ENCODE results near the gene NDN.

NDN gene

DNA sequence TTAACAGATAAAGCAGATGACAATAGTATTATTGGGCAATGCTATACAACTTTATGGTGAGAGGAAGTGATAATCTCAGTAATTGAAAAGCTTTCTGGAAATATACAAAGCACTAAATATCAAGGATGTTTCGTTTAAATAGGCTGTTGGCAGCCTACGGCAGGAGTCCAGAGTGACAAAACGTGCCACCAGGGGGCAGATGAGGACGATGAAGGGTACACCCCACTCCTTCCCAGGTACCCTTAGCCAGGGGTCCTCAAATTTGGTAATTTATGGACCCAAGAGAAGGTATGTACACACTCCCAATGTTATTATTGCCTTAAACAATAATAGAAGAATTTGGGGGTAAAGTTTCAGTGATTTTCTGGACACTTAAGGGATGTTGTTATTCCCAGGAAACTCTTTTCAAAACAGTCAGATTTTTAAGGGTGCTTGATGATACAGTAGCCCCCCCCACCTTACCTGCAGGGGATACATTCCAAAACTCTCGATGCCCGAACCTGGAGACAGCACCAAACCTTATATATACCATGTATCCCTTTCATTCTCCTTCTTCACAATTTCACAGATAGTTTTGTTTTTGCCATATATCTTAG lies 38.1 kb downstream of the NDN start:
- Histone ChIP-seq H3K36me3 (ENCODE audit: insufficient read depth) (no peaks in the 10 kb centered on the region), H3K4me1 (ENCODE audit: low read depth, poor library complexity, severe bottlenecking) (no peaks in the 10 kb centered on the region), H3K4me3 (IDR thresholded peaks at IDR 0.05; ENCODE audit: insufficient read depth, low read depth, low read length) (no peak overlapping the region), H3K9ac (no peak overlapping the region), H3K4me2 (no peak overlapping the region), H3K27me3 (ENCODE audit: insufficient read depth, low read depth) (no peaks in the 10 kb centered on the region), H3K79me2 (ENCODE audit: insufficient read depth, low read depth) (no peaks in the 10 kb centered on the region), H2AFZ (ENCODE audit: low read depth) (no peak overlapping the region), H4K20me1 (ENCODE audit: insufficient read depth) (no peaks in the 10 kb centered on the region), H3K27ac (no peak overlapping the region)
- TF ChIP-seq, protein P1, sequence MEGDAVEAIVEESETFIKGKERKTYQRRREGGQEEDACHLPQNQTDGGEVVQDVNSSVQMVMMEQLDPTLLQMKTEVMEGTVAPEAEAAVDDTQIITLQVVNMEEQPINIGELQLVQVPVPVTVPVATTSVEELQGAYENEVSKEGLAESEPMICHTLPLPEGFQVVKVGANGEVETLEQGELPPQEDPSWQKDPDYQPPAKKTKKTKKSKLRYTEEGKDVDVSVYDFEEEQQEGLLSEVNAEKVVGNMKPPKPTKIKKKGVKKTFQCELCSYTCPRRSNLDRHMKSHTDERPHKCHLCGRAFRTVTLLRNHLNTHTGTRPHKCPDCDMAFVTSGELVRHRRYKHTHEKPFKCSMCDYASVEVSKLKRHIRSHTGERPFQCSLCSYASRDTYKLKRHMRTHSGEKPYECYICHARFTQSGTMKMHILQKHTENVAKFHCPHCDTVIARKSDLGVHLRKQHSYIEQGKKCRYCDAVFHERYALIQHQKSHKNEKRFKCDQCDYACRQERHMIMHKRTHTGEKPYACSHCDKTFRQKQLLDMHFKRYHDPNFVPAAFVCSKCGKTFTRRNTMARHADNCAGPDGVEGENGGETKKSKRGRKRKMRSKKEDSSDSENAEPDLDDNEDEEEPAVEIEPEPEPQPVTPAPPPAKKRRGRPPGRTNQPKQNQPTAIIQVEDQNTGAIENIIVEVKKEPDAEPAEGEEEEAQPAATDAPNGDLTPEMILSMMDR (conservative IDR thresholded peaks at IDR 0.05; ENCODE audit: low read depth, low read length), result peak; percentile 62

DNA sequence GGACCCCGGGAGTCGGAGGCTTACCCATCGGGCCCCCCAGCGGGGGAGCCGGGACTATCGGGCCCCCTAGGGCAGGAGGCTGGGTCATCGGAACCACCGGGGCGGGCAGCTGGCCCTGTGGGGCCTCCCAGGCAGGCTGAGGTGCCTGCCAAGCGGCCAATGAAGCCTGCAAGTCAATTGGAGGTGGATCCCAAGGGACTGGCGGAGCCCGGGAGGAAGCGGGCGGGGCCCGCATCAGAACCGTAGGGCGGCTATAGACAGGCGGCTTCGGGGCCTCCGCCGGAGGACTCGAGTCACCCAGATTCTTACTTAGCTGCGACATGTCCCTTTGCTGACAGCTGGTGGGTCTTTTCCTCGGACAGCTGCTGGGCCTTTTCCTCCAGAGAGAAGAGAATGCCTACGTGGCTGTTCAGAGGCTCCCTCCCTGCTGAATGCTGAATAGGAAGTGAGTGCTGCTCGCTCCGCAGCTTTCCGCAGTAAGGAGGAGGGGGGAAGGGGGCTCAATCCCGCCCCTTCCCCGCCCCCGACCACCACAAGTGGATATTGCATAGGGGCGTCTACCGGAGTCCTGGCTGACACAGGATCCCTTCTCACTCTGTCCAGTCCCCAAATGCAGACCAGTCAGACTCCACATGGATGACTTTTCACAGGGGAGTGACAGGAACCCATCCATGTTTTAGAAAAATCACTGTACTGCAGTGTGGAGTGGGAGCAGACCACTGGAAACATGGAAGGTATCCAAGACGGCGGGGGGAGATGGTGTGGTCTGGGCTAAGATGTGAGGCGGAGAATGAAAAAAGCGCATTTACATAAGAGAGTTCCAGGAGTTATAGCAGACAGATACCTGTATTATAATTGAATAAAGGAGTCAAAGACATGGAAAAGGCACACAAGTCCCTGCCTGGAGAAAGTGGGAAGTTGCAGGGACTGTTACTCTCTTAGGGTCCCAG lies 39.4 kb downstream of the NDN start, which contains the start of gene MAGEL2:
Gene MAGEL2, minus strand, starts transcription at position 447 of the 950 bp plus-strand sequence. Its CDS starts 125 bp downstream, at position 322.
- Histone ChIP-seq H3K27me3 (ENCODE audit: insufficient read depth, low read depth) (no peaks in the 10 kb centered on the region), H3K4me1 (ENCODE audit: low read depth, poor library complexity, severe bottlenecking) (no peaks in the 10 kb centered on the region), H4K20me1 (ENCODE audit: insufficient read depth) (no peaks in the 10 kb centered on the region), H3K4me3 (IDR thresholded peaks at IDR 0.05; ENCODE audit: insufficient read depth, low read depth, low read length) (no peak within 1 kb of the TSS), H3K79me2 (ENCODE audit: insufficient read depth, low read depth) (no peaks in the 10 kb centered on the region), H3K4me2 (no peak within 1 kb of the TSS), H2AFZ (ENCODE audit: low read depth) (no peak within 1 kb of the TSS), H3K27ac (no peak within 1 kb of the TSS), H3K9ac (no peak within 1 kb of the TSS), H3K36me3 (ENCODE audit: insufficient read depth) (no peaks in the 10 kb centered on the region)
- TF ChIP-seq, protein P1 (conservative IDR thresholded peaks at IDR 0.05; ENCODE audit: low read depth, low read length), result no peak

DNA sequence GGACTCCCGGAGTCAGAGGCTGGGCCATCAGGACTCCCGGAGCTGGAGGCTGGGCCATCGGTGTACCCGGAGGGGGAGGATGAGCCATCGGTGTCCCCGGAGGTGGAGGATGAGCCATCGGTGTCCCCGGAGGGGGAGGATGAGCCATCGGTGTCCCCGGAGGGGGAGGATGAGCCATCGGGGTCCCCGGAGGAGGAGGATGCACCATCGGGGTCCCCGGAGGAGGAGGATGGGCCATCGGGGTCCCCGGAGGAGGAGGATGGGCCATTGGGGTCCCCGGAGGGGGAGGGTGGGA lies 40.2 kb downstream of the NDN start:
- Histone ChIP-seq H3K36me3 (ENCODE audit: insufficient read depth) (no peaks in the 10 kb centered on the region), H3K27me3 (ENCODE audit: insufficient read depth, low read depth) (no peaks in the 10 kb centered on the region), H3K4me3 (IDR thresholded peaks at IDR 0.05; ENCODE audit: insufficient read depth, low read depth, low read length) (no peak overlapping the region), H3K27ac (no peak overlapping the region), H3K4me2 (no peak overlapping the region), H3K9ac (no peak overlapping the region), H2AFZ (ENCODE audit: low read depth) (no peak overlapping the region), H3K79me2 (ENCODE audit: insufficient read depth, low read depth) (no peaks in the 10 kb centered on the region), H4K20me1 (ENCODE audit: insufficient read depth) (no peaks in the 10 kb centered on the region), H3K4me1 (ENCODE audit: low read depth, poor library complexity, severe bottlenecking) (no peaks in the 10 kb centered on the region)
- TF ChIP-seq, protein P1 (conservative IDR thresholded peaks at IDR 0.05; ENCODE audit: low read depth, low read length), result no peak

DNA sequence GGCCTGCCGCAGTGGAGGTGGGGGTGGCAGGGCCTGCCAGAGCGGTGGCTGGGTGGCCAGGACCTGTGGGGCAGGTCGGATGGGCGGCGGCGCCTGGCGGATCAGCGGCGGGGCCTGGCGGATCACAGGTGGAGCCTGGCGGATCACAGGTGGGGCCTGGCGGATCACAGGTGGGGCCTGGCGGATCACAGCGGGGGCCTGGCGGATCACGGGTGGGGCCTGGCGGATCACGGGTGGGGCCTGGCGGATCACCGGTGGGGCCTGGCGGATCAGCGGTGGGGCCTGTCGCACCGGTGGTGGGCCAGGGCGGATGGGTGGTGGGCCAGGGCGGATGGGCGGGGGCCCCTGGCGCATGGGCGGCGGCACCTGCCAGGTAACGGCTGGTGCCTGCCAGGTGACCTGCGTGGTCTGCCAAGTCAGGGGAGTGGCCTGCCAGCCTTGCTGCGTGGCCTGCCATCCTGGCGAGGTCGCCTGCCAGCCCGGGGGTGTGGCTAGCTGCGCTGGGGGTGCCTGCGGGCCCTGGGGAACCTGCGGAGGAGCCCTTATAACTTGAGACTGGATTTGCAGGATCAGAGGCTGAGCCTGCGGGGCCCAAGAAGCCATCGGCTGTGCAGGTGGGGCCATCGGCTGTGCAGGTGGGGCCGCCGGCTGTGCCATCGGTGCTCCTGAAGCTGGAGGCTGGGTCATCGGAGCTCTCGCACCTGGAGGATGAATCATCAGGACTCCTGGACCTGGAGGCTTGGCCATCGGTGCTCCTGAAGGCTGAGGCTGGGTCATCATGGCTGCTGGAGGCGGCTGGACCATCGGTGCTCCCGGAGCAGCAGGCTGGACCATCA lies 40.7 kb downstream of the NDN start:
- H3K9ac ChIP-seq, result no peak overlapping the region
- no peaks in the 10 kb centered on the region for H3K79me2 ChIP-seq (ENCODE audit: insufficient read depth, low read depth)
- H3K4me3 ChIP-seq (IDR thresholded peaks at IDR 0.05; ENCODE audit: insufficient read depth, low read depth, low read length), result no peak overlapping the region
- H3K27ac ChIP-seq, result no peak overlapping the region
- TF ChIP-seq, protein P1 (conservative IDR thresholded peaks at IDR 0.05; ENCODE audit: low read depth, low read length), result no peak
- no peak overlapping the region for H3K4me2 ChIP-seq
- no peaks in the 10 kb centered on the region for H3K36me3 ChIP-seq (ENCODE audit: insufficient read depth)
- no peak overlapping the region for H2AFZ ChIP-seq (ENCODE audit: low read depth)
- H4K20me1 ChIP-seq (ENCODE audit: insufficient read depth), result no peaks in the 10 kb centered on the region
- no peaks in the 10 kb centered on the region for H3K27me3 ChIP-seq (ENCODE audit: insufficient read depth, low read depth)
- no peaks in the 10 kb centered on the region for H3K4me1 ChIP-seq (ENCODE audit: low read depth, poor library complexity, severe bottlenecking)
